Cardiac septum (tissue), 1 donor: ENCODE measurements around the gene BCKDHA. TPM values are rescaled to one million over a fixed set of nuclear protein-coding genes. Genes with fewer than 3 reads are reported as not detected.
"Not testable (repeated sequence)": the region's sequence is repeated elsewhere in the genome, so short reads cannot be mapped to it uniquely, and the experiment has no call there.

Experiments
- DNase-seq: peaks from one replicate; pipeline ENCODE4 v3.0.0-alpha.2; 2020; ENCODE audit warnings: low spot score
- intact Hi-C: fragments of 100-400 bp; cut with DNase I; formaldehyde crosslinking; loops from one replicate; pipeline ENCODE4 v1.14.0; 2022
- total RNA-seq: library from RNA; stranded (reverse); fragmentation: NEBNext Ultra II Directional; extraction: Animal tissue kit (Norgen Biotek cat#: 25700); gene quantifications from one replicate; pipeline ENCODE4 v1.2.1, GENCODE V29; 2021
- donor health status: DM: no; HTN: no; CAD: no.

BCKDHA gene
- total RNA-seq, 1 donor from 2014 or later = 36.9 TPM

DNA sequence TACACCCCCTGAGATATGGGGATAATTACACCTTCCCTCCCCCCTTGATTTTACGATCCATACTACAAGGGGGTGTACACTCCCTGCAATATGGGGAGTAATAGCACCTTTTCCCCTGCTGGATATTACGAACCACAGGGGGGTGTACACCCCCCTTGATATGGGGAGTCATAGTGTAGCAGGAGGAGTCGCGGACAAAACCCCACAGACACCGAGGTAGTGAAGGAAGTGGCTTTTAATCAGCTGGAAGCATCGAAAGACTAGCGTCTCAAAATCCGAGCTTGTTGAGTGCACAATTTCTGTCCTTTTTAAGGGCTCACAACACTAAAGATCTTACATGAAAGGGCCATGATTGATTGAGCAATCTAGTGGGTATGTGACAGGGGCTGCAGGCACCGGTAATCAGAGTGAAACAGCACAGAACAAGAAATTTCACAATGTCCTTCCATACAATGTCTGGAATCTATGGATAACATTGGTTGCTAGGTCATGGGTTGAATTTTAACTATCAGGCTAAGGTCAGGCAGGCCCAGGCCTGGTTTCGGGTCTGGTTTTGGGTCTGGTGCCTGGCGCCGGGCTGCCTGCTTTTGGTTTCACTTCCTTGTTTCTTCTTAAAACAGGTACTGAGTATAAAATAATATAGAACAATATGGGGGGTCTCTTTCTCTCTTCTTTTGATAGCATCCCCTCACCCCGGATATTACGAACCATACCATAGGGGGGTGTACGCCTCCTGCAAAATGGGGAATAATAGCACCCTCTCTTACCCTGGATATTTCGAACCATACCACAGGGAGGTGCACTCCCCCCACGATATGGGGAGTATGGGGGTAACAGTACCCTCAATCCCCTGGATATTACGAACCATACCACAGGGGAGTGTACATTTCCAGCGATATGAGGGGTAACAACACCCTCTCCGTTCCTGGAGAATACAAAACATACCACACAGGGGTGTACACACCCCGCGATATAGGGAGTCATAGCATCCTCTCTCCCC, 65.9 kb downstream of the BCKDHA start:
- DNase-seq, intact Hi-C loops: not testable (repeated sequence)

Other genes with a start within 250 kb of the BCKDHA start
- gene CYP2S1, start 204.6 kb upstream of the BCKDHA start, total RNA-seq = 0.48 TPM
- gene AXL, start 178.6 kb upstream of the BCKDHA start, total RNA-seq = 13.0 TPM
- gene HNRNPUL1, start 133.4 kb upstream of the BCKDHA start, total RNA-seq = 109 TPM
- 17.0 TPM for gene CCDC97, start 87.6 kb upstream of the BCKDHA start, total RNA-seq
- gene TGFB1, start 43.9 kb upstream of the BCKDHA start, total RNA-seq = 26.4 TPM
- 1.9 TPM for gene B9D2, start 33.7 kb upstream of the BCKDHA start, total RNA-seq
- gene TMEM91, start 21.3 kb upstream of the BCKDHA start, total RNA-seq = 2.9 TPM
- 9.0 TPM for gene EXOSC5, start 459 bp upstream of the BCKDHA start, total RNA-seq
- 3.9 TPM for gene B3GNT8, start 29.6 kb downstream of the BCKDHA start, total RNA-seq
- gene DMAC2, start 42.1 kb downstream of the BCKDHA start, total RNA-seq = 84.4 TPM
- not detected for gene ERICH4, start 45.3 kb downstream of the BCKDHA start, total RNA-seq
- 0.27 TPM for gene CEACAM21, start 178.3 kb downstream of the BCKDHA start, total RNA-seq
- 0.51 TPM for gene CEACAM4, start 229.3 kb downstream of the BCKDHA start, total RNA-seq